ENCODE results near the gene PDXDC1.
"Not testable (repeated sequence)": the region's sequence is repeated elsewhere in the genome, so short reads cannot be mapped to it uniquely, and the experiment has no call there.

PDXDC1 gene

GRCh38 chr16:14978281-14978680 is 3.5 kb downstream of the PDXDC1 start:
- H3K4me3 ChIP-seq (ENCODE audit: low read length); DNase-seq (ENCODE audit: low read depth): not testable (repeated sequence)

DNA sequence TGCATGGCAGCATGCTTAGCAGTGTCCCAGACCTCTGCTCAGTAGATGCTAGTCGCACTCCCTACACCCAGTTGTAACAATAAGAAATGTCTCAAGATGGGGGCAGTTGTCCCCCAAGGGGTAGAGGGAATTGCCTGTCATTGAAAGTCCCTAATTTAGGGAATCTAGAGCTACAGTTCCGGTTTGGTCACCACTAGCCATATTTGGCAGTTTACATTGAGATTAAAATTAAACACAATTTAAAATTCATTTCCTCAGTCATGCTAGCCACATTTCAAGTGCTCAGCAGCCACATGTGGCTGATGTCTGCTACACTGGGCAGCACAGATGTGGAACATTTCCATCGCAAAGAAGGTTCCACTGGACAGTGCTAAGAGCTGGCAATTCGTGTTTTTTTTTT is 4.1 kb downstream of the PDXDC1 start:
- not testable (repeated sequence) for DNase-seq (ENCODE audit: low read depth); H3K4me3 ChIP-seq (ENCODE audit: low read length)

- H3K4me3 ChIP-seq (ENCODE audit: low read length); DNase-seq (ENCODE audit: low read depth): not testable (repeated sequence)
Measured at GRCh38 chr16:14981234-14981633, 6.4 kb downstream of the PDXDC1 start.

DNA sequence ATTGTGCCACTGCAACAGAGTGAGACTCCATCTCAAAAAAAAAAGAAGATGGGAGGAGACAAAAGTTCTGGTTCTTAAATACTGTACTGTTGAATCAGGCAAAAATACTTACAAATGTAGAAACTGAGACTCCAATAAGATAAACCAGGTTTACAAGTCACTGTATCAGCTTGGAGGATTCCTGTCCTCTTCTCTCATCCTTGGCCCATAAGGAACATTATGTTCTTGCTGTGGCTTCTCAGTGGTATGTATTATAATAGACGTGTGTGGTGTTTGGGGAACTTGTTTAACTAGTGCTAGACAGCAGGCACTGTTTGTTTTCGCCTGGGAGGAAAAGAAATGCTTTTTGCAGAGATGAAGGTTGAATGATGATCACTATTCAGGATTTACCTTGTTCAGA is 7.7 kb downstream of the PDXDC1 start:
- not testable (repeated sequence) for H3K4me3 ChIP-seq (ENCODE audit: low read length); DNase-seq (ENCODE audit: low read depth)

DNA sequence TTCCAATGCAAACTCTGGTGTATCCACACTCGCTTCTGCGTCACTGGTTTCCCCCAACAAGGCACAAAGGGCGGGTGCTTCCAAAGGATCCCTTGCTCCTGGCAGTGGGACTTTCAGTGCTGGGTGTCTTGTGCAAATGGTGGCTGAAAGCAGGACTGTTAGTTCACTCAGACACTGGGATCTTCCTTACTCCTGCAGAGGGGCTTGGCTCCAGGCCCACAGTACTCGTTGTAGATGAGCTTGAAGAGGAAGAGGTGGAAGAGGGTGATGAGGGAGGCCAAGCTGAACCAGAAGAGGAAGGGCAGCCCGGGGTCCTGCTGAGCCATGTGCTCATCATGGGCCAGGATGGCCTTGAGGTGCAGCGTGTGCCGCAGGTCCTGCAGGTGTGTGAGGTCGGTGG is 13.3 kb downstream of the PDXDC1 start:
- not testable (repeated sequence) for DNase-seq (ENCODE audit: low read depth); H3K4me3 ChIP-seq (ENCODE audit: low read length)

DNA sequence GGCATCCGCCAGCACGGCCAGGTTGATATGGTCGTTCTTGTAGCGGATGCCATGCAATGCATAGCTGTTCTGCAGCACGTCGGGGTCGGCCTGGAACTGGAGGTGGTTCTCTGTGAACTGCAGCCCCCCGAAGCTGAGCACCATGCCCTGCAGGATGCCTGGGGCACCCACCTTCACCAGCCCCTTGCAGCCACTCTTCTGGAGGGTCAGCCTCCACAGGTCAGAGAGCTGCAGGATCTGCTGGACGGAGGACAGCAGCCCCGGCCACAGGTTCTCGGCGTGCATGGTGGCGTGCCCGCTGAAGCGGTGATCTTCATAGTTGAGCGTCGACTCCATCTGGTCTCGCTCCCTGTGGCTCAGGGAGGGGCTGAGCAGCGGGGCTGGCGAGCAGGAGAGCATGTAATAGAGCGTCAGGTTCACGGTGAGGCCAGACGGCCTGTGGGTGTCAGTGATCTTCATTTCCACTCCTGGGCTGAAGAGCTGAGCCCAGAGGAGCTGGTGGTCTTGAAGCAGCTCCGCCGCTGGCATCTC is 13.9 kb downstream of the PDXDC1 start:
- not testable (repeated sequence) for DNase-seq (ENCODE audit: low read depth); H3K4me3 ChIP-seq (ENCODE audit: low read length)

GRCh38 chr16:14989291-14990281 is 14.8 kb downstream of the PDXDC1 start:
- not testable (repeated sequence) for DNase-seq (ENCODE audit: low read depth); H3K4me3 ChIP-seq (ENCODE audit: low read length)

DNA sequence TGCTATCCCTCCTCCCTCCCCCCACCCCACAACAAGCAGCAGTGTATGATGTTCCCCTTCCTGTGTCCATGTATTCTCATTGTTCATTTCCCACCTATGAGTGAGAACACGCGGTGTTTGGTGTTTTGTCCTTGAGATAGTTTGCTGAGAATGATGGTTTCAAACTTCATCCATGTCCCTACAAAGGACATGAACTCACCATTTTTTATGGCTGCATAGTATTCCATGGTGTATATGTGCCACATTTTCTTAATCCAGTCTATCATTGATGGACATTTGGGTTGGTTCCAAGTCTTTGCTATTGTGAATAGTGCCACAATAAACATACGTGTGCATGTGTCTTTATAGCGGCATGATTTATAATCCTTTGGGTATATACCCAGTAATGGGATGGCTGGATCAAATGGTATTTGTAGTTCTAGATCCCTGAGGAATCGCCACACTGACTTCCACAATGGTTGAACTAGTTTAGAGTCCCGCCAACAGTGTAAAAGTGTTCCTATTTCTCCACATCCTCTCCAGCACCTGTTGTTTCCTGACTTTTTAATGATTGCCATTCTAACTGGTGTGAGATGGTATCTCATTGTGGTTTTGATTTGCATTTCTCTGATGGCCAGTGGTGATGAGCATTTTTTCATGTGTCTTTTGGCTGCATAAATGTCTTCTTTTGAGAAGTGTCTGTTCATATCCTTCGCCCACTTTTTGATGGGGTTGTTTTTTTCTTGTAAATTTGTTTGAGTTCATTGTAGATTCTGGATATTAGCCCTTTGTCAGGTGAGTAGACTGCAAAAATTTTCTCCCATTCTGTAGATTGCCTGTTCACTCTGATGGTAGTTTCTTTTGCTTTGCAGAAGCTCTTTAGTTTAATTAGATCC is 18.7 kb downstream of the PDXDC1 start:
- not testable (repeated sequence) for DNase-seq (ENCODE audit: low read depth); H3K4me3 ChIP-seq (ENCODE audit: low read length)

- not testable (repeated sequence) for H3K4me3 ChIP-seq (ENCODE audit: low read length); DNase-seq (ENCODE audit: low read depth)
Measured at GRCh38 chr16:14996702-14997101, 21.9 kb downstream of the PDXDC1 start.

- not testable (repeated sequence) for DNase-seq (ENCODE audit: low read depth); H3K4me3 ChIP-seq (ENCODE audit: low read length)
Measured at GRCh38 chr16:14998300-14998699, 23.5 kb downstream of the PDXDC1 start.

DNA sequence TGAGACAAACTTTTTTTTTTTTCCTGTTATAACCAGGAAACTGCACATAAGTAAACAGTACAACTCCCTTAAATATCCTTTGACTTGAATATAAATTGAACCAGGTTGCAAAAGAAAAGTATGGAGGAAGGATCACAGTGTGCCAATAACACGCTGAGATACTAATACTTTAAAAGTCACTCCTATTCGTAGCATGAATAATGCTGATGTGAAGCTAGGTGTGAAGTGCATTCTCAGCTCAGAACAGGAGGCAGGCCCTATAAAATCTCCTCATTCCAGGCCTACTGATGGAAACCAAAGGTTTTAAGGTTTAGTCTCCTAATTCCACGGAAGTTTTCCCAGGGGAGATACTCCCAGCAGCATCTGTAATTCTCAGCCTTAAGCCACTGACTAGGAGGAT is 25.0 kb downstream of the PDXDC1 start:
- H3K4me3 ChIP-seq (ENCODE audit: low read length); DNase-seq (ENCODE audit: low read depth): not testable (repeated sequence)

- H3K4me3 ChIP-seq (ENCODE audit: low read length), result not testable (repeated sequence)
Measured at GRCh38 chr16:15002448-15002847, 27.6 kb downstream of the PDXDC1 start.

DNA sequence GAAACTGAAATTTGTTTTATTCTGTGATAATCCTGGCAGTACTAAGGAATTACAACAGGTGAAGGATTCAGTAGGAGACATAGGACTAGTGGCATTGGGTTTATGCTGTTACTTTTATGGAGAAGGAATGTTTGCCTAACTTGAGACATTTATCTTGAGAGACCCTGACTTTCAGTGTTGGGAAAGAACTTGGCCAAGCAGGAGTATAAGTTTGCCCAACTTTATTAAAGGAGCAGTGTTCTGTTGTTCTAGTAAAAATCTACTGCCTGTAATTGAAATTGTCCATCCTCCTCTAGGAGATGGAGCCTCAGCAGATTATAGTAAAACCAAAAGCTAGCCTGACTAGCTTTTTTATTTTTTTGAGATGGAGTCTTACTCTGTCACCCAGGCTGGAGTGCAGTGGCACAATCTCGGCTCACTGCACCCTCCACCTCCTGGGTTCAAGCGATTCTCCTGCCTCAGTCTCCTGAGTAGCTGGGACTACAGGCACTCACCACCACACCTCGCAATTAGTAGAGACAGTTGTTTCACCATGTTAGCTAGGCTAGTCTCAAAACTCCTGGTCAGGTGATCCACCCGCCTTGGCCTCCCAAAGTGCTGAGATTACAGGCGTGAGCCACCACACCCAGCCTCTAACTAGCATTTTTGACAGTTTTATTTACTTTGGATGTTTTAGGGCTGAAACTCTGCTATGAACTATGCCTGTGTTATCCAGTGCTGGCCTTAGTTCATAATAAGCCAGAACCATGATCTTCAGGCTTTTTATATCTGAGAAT is 30.7 kb downstream of the PDXDC1 start:
- DNase-seq (ENCODE audit: low read depth); H3K4me3 ChIP-seq (ENCODE audit: low read length): not testable (repeated sequence)

More at GRCh38 chr16:15002448-15002847, 27.6 kb downstream of the PDXDC1 start:
- not testable (repeated sequence) for DNase-seq (ENCODE audit: low read depth)

GRCh38 chr16:15008647-15009046 is 33.8 kb downstream of the PDXDC1 start:
- DNase-seq (ENCODE audit: low read depth); H3K4me3 ChIP-seq (ENCODE audit: low read length): not testable (repeated sequence)

- not testable (repeated sequence) for H3K4me3 ChIP-seq (ENCODE audit: low read length)
Measured at GRCh38 chr16:15012941-15013340, 38.1 kb downstream of the PDXDC1 start.

GRCh38 chr16:15015671-15016070 is 40.8 kb downstream of the PDXDC1 start:
- DNase-seq (ENCODE audit: low read depth); H3K4me3 ChIP-seq (ENCODE audit: low read length): not testable (repeated sequence)

More at GRCh38 chr16:15012941-15013340, 38.1 kb downstream of the PDXDC1 start:
- not testable (repeated sequence) for DNase-seq (ENCODE audit: low read depth)

- DNase-seq (ENCODE audit: low read depth); H3K4me3 ChIP-seq (ENCODE audit: low read length): not testable (repeated sequence)
Measured at GRCh38 chr16:15016354-15016753, 41.5 kb downstream of the PDXDC1 start.

- DNase-seq (ENCODE audit: low read depth); H3K4me3 ChIP-seq (ENCODE audit: low read length): not testable (repeated sequence)
Measured at GRCh38 chr16:15016951-15017580, 42.2 kb downstream of the PDXDC1 start.
